T-helper 2 cell treated with Interferon-gamma antibody and Interleukin-4, amounts not matched to agents 100 ng/mL and 5 ng/mL, for 36 hours (primary cell): Measurements from ENCODE around the gene AASS. TPM values are rescaled to one million over a fixed set of nuclear protein-coding genes. Genes with fewer than 3 reads are reported as not detected.

Source experiments
- intact Hi-C: fragments of 100-400 bp; cut with micrococcal nuclease; formaldehyde crosslinking; loops from one replicate; pipeline ENCODE4 v1.15.1; 2023
- total RNA-seq: library from RNA; stranded (reverse); gene quantifications from 2 replicates; pipeline ENCODE4 v1.2.3, GENCODE V29; 2022

The AASS gene
- total RNA-seq, 1 donor from 2014 or later = 0.89 TPM

GRCh38 chr7:122046402-122046801 lies 97.6 kb downstream of the AASS start:
- intact Hi-C loops = no loop called here

- intact Hi-C loops = no loop called here
These were observed 103.9 kb downstream of the AASS start for GRCh38 chr7:122040147-122040546.

GRCh38 chr7:122038904-122039303 lies 105.1 kb downstream of the AASS start:
- intact Hi-C loops = no loop called here

- intact Hi-C loops = no loop called here
These were observed 105.9 kb downstream of the AASS start for GRCh38 chr7:122038134-122038533.

- intact Hi-C loops = no loop called here
These were observed 108.2 kb downstream of the AASS start for GRCh38 chr7:122035876-122036275.

GRCh38 chr7:122033641-122034040 lies 110.4 kb downstream of the AASS start:
- intact Hi-C loops = no loop called here

GRCh38 chr7:122027058-122027457 lies 117.0 kb downstream of the AASS start:
- intact Hi-C loops = no loop called here

Other genes with a start within 250 kb of the AASS start
- not detected in 2 replicates for gene FEZF1, start 160.5 kb upstream of the AASS start, total RNA-seq